Measurements from ENCODE around the gene PSKH1.

The PSKH1 gene

DNA sequence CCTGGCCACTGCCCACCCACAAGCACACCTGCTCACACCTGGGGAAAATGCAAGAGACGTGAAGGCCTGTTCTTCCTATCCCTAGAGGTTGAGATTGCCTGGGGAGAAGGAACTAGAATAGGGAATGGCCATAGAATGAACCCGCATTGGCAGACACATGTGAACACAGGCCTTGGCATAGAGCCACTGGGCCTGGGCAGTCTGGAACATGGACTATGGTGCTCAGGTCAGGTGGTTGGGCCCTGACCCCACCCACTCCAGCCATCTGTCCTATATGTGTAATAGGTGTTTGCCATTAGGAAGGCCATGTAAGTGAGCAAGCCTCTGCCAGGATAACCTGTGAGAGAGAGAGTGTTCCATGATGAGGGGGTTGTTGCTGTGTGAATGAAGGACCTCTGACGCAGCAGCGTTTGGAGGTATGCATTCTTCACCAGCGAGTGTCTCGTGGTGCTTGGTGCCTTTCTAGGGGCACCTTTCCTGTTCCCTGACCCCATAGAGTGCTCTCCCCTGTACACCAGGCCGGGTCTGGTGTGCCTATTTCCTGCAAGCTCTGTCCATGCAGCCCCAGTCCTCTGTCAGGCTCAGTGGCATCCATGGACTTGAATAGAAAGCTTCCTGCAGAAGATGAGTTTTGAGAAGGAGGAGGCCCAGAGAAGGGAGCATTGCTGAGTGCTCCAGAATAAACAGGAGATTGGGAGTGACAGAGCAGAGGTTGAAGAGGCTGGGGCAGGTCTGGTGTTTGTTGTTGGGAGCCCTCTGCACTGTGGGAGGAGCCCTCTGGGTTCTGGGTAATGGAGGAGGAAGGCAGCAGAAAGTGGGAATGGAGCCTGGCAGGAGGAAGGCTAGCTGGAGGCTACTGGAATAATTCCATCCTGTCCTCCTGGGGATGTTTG is 23.0 kb downstream of the PSKH1 start:
- DNase-seq (ENCODE audit: low read depth) = no peak
- H3K4me3 ChIP-seq (replicated peaks; ENCODE audit: low read depth, low read length) = no peak overlapping the region
- TF ChIP-seq, protein P1, sequence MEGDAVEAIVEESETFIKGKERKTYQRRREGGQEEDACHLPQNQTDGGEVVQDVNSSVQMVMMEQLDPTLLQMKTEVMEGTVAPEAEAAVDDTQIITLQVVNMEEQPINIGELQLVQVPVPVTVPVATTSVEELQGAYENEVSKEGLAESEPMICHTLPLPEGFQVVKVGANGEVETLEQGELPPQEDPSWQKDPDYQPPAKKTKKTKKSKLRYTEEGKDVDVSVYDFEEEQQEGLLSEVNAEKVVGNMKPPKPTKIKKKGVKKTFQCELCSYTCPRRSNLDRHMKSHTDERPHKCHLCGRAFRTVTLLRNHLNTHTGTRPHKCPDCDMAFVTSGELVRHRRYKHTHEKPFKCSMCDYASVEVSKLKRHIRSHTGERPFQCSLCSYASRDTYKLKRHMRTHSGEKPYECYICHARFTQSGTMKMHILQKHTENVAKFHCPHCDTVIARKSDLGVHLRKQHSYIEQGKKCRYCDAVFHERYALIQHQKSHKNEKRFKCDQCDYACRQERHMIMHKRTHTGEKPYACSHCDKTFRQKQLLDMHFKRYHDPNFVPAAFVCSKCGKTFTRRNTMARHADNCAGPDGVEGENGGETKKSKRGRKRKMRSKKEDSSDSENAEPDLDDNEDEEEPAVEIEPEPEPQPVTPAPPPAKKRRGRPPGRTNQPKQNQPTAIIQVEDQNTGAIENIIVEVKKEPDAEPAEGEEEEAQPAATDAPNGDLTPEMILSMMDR (IDR thresholded peaks at IDR 0.05; ENCODE audit: low read length, missing control alignments) = no peak

DNA sequence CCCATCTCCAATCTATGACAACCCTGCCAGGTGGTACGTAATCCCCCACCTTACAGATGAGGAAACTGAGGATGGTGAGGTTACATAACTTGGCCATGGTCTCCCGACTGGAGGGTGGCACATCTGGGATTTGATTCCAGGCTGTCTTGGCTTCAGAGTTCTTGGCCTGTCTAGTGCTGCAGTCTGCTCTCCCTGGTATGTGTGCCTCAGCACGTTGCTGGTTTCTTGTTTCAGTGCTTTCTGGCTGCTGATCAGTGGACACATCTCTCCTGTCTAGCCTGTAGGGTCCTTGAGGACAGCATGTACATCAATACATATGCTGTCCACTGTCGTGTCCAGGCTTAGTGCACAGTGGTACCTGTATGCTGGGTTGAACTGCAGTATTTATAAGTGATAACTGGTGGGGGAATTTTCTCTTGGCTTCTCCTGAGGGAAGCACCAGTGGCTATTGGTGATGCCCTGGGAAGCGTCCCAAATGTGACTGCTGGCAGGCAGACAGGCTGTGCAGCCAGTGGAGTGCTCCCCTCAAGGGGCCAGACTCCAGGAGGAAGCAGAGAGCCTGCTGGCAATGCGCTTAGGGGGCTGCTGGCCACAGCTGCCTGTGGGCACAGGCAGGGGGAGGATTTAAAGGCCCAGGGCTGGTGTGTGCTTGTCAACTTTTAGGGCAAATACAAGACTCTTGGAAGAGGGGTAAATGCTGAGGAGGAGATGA is 24.2 kb downstream of the PSKH1 start:
- TF ChIP-seq, protein P1 (IDR thresholded peaks at IDR 0.05; ENCODE audit: low read length, missing control alignments) = no peak
- H3K4me3 ChIP-seq (replicated peaks; ENCODE audit: low read depth, low read length) = no peak overlapping the region
- no peak for DNase-seq (ENCODE audit: low read depth)

DNA sequence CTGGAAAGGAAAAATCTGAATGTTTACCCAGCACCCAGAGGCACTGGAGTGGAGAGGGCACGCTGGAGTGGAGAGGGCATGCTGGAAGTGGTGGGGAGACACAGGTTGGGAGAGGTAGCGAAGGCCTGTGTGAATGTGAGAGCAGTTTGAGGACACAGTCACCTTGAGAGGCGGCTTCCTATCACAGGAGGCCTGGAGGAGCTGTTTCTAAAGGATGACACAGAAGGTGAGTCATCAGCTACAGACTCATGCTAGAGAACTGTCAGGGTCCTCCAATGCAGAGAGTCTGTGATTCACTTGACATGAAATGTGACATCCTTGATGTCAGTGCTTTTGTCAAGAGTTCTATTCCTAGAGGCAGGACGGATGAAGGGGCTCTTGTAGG is 24.8 kb downstream of the PSKH1 start:
- peak; percentile 44 for DNase-seq (ENCODE audit: low read depth)
- no peak overlapping the region for H3K4me3 ChIP-seq (replicated peaks; ENCODE audit: low read depth, low read length)
- TF ChIP-seq, protein P1 (IDR thresholded peaks at IDR 0.05; ENCODE audit: low read length, missing control alignments) = no peak

DNA sequence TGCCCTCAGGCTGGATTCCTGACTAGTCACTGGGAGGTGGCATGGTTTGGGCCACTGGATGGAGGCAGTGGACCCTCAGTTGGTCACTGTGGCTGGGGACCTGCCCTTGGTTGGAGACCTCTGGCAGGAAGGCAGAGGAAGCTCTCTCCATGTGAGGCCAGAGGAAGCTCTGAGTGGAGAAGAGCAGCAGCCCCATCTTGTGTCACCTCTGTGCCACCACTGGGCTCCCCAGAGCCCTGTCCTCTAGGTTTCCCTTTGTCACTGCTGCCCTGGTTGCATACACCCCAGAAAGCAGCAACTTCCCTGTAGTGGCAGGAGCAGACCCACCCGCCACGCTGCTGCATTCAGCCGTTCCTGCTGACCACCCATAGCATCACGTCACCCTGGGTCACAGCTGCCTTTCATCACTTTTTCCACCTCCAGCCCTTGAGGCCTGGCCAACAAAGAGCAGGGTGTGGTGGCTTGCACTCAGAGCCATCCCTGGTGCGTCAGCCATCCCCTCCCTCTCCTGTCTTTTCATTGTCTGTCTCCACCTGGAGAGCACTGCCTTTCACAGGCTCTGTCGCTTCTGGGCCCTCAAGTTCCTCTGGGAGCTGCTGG is 26.7 kb downstream of the PSKH1 start:
- TF ChIP-seq, protein P1 (IDR thresholded peaks at IDR 0.05; ENCODE audit: low read length, missing control alignments) = no peak

DNA sequence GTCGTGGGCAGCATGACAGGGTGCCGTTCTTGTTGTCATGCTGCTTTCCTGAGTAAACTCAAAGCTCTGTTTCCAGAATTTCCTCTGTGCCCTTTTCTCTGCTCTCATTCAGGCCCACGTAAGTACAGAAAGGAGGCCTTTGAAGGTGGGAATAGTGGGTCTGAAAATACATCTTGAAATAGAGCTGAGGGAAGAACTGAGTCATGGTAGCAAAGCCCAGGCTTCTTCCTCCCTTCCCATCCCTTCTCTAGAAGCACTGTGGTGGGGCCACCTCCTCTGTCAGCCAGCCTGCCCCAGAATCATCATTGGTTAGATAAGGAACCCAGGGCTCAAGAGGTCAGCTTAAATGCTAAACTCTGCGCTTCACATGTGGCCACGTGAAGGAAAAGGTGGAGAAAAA is 29.2 kb downstream of the PSKH1 start:
- TF ChIP-seq, protein P1 (IDR thresholded peaks at IDR 0.05; ENCODE audit: low read length, missing control alignments) = no peak
- no peak overlapping the region for H3K4me3 ChIP-seq (replicated peaks; ENCODE audit: low read depth, low read length)
- DNase-seq (ENCODE audit: low read depth) = no peak

More for the DNA sequence above, 26.7 kb downstream of the PSKH1 start:
- no peak overlapping the region for H3K4me3 ChIP-seq (replicated peaks; ENCODE audit: low read depth, low read length)
- no peak for DNase-seq (ENCODE audit: low read depth)

DNA sequence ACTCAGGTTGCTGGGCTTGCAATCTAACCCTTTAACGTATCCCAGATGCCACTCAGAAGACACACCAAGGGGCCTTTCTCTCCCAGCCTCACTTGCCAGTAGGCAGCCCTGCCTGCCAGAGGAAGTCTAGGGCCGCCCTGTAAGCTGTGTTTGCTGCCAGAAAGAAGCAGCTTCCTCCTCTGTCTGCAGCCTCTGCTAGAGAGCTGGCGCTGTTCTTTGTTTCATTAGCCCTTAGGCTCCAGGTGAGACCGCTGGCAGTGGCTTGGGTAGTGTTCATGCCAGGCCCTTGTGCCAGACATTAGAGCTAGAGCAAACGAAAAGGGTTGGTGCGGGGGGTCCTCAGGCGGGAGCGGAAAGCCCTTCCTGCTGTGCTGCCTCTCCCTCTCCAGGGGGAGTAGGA is 29.7 kb downstream of the PSKH1 start:
- TF ChIP-seq, protein P1 (IDR thresholded peaks at IDR 0.05; ENCODE audit: low read length, missing control alignments) = no peak
- no peak for DNase-seq (ENCODE audit: low read depth)

More for the DNA sequence above, 29.7 kb downstream of the PSKH1 start:
- H3K4me3 ChIP-seq (replicated peaks; ENCODE audit: low read depth, low read length) = no peak overlapping the region

Measured in fibroblast of pulmonary artery (primary cell).